Uterus (tissue), 4 donors: ENCODE results near the gene S100B. TPM values are rescaled to one million over a fixed set of nuclear protein-coding genes. Genes with fewer than 3 reads are reported as not detected.

Experiments
- DNase-seq, 2 donors: peaks; one replicate each; pipeline ENCODE4 v3.0.0-alpha.2; 2019 to 2020
- H3K27ac ChIP-seq, 2 donors: fragments of 200-600 bp; sonication (generic); 1 replicate in 1 of 2; 2 replicates in 1 of 2; pipeline ENCODE4 v1.5.1; 2016 to 2018
- H3K27me3 ChIP-seq, 2 donors: fragments of 200-600 bp; sonication (generic); one replicate each; pipeline ENCODE4 v1.5.1; 2018 to 2019; ENCODE audit warnings: control low read depth in 1 of 2
- H3K36me3 ChIP-seq, 2 donors: fragments of 200-600 bp; sonication (generic); one replicate each; pipeline ENCODE4 v1.5.1; 2019; ENCODE audit warnings: control low read depth in 1 of 2
- H3K4me1 ChIP-seq, 2 donors: fragments of 200-600 bp; sonication (generic); one replicate each; pipeline ENCODE4 v1.5.1; 2018 to 2019; ENCODE audit warnings: control low read depth in 1 of 2
- H3K4me3 ChIP-seq, 2 donors: fragments of 200-600 bp; sonication (generic); 1 replicate in 1 of 2; 2 replicates in 1 of 2; pipeline ENCODE4 v1.5.1; 2018 to 2019; ENCODE audit warnings: mild to moderate bottlenecking in 1 of 2
- H3K9me3 ChIP-seq, 2 donors: fragments of 200-600 bp; sonication (generic); one replicate each; pipeline ENCODE4 v1.5.1; 2019; ENCODE audit warnings: control low read depth in 1 of 2
- POLR2A ChIP-seq, 2 donors: fragments of 450-650 bp; IDR thresholded peaks; one replicate each; pipeline ENCODE4 v1.6.1; 2016; ENCODE audit warnings: antibody characterized with exemption in 2 of 2, mild to moderate bottlenecking in 1 of 2, moderate library complexity in 1 of 2
- intact Hi-C: fragments of 100-400 bp; cut with DNase I; formaldehyde crosslinking; loops from one replicate; pipeline ENCODE4 v1.15.1; 2023; ENCODE audit warnings: low total_unique reads
- total RNA-seq, 4 donors: library from RNA; depleted of rRNA in 3 of 4; stranded (reverse); fragments of >200 nt in 3 of 4; gene quantifications; one replicate each; pipeline versions ENCODE4 v1.1.0 to v1.2.4, GENCODE V29; 2014 to 2023
- TF ChIP-seq, protein P1 (sequence below), 4 experiments: fragments of 200-600 bp in 2 of 4; fragments of 450-650 bp in 2 of 4; sonication (generic) in 2 of 4; IDR thresholded peaks; one replicate each; pipeline ENCODE4 v1.5.1; 2016 to 2019; ENCODE audit warnings: antibody characterized with exemption in 4 of 4, mild to moderate bottlenecking in 2 of 4, moderate library complexity in 1 of 4
- donor health status: DM: yes; HTN: yes; CAD: no.

S100B gene
- total RNA-seq, 4 donors from 2014 or later = 1.8 to 18.2 TPM; not detected in 2

DNA sequence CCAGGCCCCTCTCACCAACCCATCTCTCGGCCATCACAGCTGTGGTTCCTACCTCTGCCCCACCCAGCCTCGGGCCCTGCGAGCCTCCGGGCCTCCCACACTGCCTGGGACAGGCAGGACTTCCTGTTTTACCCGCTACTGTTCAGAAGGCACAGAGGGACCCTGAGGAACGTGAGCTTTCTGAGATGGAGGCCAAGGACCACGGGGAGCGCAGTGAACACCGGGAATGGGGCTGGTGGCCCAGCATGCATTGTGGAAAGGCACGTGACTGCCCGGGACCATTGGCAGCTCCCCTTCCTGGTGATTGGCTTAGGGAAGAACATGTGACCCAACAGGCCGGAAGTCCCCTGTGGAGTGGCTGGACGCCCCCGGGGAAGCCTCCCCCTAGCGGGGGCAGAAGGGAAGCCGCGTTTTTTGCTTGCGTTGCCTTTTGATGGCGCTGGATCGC is 7.0 kb downstream of the S100B start:
- H3K36me3 ChIP-seq = no peaks in the 10 kb centered on the region
- TF ChIP-seq, protein P1, sequence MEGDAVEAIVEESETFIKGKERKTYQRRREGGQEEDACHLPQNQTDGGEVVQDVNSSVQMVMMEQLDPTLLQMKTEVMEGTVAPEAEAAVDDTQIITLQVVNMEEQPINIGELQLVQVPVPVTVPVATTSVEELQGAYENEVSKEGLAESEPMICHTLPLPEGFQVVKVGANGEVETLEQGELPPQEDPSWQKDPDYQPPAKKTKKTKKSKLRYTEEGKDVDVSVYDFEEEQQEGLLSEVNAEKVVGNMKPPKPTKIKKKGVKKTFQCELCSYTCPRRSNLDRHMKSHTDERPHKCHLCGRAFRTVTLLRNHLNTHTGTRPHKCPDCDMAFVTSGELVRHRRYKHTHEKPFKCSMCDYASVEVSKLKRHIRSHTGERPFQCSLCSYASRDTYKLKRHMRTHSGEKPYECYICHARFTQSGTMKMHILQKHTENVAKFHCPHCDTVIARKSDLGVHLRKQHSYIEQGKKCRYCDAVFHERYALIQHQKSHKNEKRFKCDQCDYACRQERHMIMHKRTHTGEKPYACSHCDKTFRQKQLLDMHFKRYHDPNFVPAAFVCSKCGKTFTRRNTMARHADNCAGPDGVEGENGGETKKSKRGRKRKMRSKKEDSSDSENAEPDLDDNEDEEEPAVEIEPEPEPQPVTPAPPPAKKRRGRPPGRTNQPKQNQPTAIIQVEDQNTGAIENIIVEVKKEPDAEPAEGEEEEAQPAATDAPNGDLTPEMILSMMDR (IDR thresholded peaks at IDR 0.05) = no peak
- TF ChIP-seq POLR2A (IDR thresholded peaks at IDR 0.05) = no peak
- intact Hi-C loops = no loop called here
- H3K4me3 ChIP-seq = no peak overlapping the region
- no peak overlapping the region for H3K27ac ChIP-seq
- no peaks in the 10 kb centered on the region for H3K9me3 ChIP-seq
- H3K27me3 ChIP-seq = no peaks in the 10 kb centered on the region
- DNase-seq = no peak
- H3K4me1 ChIP-seq = peaks cover 0 to 8% of the 10 kb centered on the region in 2 donors

DNA sequence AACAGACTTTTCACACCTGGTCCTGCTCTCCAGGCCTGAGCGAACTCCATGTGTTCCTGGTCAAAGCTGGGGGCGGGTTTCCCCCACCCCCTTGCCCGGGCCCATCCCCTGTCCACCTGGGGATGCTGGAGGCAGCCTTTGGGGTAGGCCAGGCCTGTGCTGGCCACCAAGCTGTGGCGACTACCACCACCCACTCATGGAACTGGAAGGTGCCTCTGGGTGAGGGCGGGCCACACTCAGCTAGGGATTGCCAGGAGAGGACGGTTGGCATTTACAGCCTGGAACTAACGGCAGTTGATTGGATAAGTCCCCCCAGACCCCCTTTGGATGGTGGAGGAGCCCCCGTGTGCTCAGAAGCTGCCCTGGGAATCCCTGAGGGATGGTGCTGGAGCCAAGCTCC is 7.9 kb downstream of the S100B start:
- TF ChIP-seq, protein P1 (IDR thresholded peaks at IDR 0.05) = no peak
- no peak for TF ChIP-seq POLR2A (IDR thresholded peaks at IDR 0.05)
- no peaks in the 10 kb centered on the region for H3K36me3 ChIP-seq
- DNase-seq = no peak
- no peak overlapping the region for H3K27ac ChIP-seq
- intact Hi-C loops = no loop called here
- peaks cover 0 to 8% of the 10 kb centered on the region in 2 donors for H3K4me1 ChIP-seq
- no peaks in the 10 kb centered on the region for H3K27me3 ChIP-seq
- H3K9me3 ChIP-seq = no peaks in the 10 kb centered on the region
- H3K4me3 ChIP-seq = no peak overlapping the region

DNA sequence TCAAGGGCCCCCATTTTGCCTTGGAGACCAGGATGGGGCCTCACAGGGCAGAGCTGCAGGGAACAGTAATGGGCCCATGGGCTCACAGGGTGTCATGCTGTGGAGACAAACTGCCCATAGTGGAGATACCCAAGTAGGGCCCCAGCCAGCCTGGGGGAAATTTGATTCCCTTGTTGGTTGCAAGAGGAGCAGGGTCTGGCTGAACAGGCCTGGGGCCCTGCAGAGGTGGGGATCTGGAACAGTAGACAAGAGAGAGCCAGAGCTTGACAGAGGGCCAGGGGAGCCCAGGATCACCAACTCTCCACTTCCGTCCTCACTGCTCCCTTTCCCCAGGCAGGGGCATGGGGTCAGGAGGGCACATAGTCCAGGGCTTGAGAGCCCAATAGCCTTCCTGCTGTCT is 8.7 kb downstream of the S100B start:
- no peak for DNase-seq
- intact Hi-C loops = no loop called here
- peaks cover 0 to 8% of the 10 kb centered on the region in 2 donors for H3K4me1 ChIP-seq
- H3K27me3 ChIP-seq = no peaks in the 10 kb centered on the region
- H3K9me3 ChIP-seq = no peaks in the 10 kb centered on the region
- no peaks in the 10 kb centered on the region for H3K36me3 ChIP-seq
- TF ChIP-seq POLR2A (IDR thresholded peaks at IDR 0.05) = no peak
- TF ChIP-seq, protein P1 (IDR thresholded peaks at IDR 0.05) = no peak
- no peak overlapping the region for H3K27ac ChIP-seq
- no peak overlapping the region for H3K4me3 ChIP-seq

DNA sequence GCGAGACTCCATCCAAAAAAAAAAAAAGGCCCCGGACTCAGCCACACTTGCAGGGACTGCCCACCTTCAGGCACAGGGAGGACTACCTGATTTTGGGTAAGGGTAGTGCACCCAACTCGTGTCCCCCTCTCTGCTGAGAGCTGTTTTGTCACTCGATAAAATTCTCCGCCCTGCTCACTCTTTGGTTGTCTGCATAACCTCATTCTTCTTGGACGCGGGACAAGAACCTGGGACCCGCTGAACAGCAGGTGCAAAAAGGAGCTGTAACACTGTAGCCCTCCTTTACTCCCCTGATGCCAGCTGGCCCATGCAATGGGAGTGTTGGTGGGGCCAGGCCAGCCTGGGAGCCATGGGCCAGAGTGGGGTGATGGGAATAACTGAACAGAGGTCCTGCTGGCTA is 10.6 kb downstream of the S100B start:
- Histone ChIP-seq H3K4me3 (no peak overlapping the region), H3K4me1 (peaks cover 0 to 8% of the 10 kb centered on the region in 2 donors), H3K27ac (no peak overlapping the region), H3K36me3 (no peaks in the 10 kb centered on the region), H3K9me3 (no peaks in the 10 kb centered on the region), H3K27me3 (no peaks in the 10 kb centered on the region)
- TF ChIP-seq, protein P1 (IDR thresholded peaks at IDR 0.05) = no peak
- TF ChIP-seq POLR2A (IDR thresholded peaks at IDR 0.05) = no peak
- no peak for DNase-seq
- intact Hi-C loops = no loop called here

DNA sequence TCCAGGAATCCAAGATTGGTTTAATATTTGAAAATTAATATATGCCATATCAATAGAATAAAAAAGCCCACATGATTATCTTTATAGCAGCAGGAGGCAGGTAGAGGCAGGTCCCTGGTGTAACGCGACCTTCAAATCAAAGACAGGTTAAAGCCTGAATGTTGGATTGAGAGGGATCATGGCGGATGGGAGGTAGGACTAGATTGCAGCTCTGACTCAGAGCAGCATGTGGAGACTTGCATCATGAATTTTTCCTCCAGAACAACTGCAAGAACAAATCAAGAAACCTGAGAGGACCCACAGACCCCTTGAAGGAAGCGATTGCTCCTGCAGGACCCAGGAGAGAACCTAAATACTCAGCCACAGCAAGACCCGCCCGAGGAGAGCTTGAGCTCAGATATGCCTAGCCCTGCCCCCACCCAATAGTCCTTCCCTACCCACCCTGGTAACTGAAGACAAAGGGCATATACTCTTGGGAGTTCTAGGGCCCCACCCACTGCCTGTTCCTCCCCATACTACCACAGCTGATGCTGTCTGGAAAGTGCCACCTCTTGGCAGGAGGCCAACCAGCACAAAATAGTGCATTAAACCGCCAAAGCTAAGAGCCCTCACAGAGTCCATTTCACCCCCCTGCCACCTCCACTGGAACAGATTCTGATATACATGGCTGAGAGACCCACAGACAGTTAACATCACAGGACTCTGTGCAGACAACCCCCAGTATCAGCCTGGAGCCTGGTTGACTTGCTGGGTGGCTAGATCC is 19.5 kb downstream of the S100B start:
- intact Hi-C loops = no loop called here
- no peak overlapping the region for H3K27ac ChIP-seq
- no peak overlapping the region for H3K4me3 ChIP-seq
- H3K27me3 ChIP-seq = no peaks in the 10 kb centered on the region
- no peak for TF ChIP-seq POLR2A (IDR thresholded peaks at IDR 0.05)
- TF ChIP-seq, protein P1 (IDR thresholded peaks at IDR 0.05) = no peak
- no peaks in the 10 kb centered on the region for H3K4me1 ChIP-seq
- no peaks in the 10 kb centered on the region for H3K9me3 ChIP-seq
- DNase-seq = no peak
- H3K36me3 ChIP-seq = no peaks in the 10 kb centered on the region
